Left ventricle myocardium inferior (tissue), 1 donor: ENCODE results near the gene AIMP1. TPM values are rescaled to one million over a fixed set of nuclear protein-coding genes. Genes with fewer than 3 reads are reported as not detected.

Experiments used
- DNase-seq: peaks from one replicate; pipeline ENCODE4 v3.0.0-alpha.2; 2020
- H3K27ac ChIP-seq: fragments of 200-600 bp; replicated peaks from 2 replicates; pipeline ENCODE4 v1.8.0; 2021
- H3K27me3 ChIP-seq: fragments of 200-600 bp; 2 replicates; pipeline ENCODE4 v1.8.0; 2021; ENCODE audit warnings: low read depth
- H3K36me3 ChIP-seq: fragments of 200-600 bp; 2 replicates; pipeline ENCODE4 v1.8.0; 2021
- H3K4me1 ChIP-seq: fragments of 200-600 bp; 2 replicates; pipeline ENCODE4 v1.8.0; 2021
- H3K4me3 ChIP-seq: fragments of 200-600 bp; 2 replicates; pipeline ENCODE4 v1.8.0; 2021; ENCODE audit warnings: mild to moderate bottlenecking, moderate library complexity
- H3K9me3 ChIP-seq: fragments of 200-600 bp; replicated peaks from 2 replicates; pipeline ENCODE4 v1.8.0; 2021
- CTCF ChIP-seq: fragments of 200-600 bp; IDR thresholded peaks from 2 replicates; pipeline ENCODE4 v1.8.0; 2021; ENCODE audit warnings: antibody characterized with exemption, mild to moderate bottlenecking, borderline replicate concordance
- intact Hi-C: fragments of 100-400 bp; cut with micrococcal nuclease; formaldehyde crosslinking; loops from one replicate; pipeline ENCODE4 v1.11.0; 2022
- total RNA-seq: library from RNA; stranded (reverse); fragmentation: NEBNext Ultra II Directional; extraction: Animal tissue kit (Norgen Biotek cat#: 25700); gene quantifications from one replicate; pipeline ENCODE4 v1.2.1, GENCODE V29; 2021
- donor health status: DM: no; HTN: yes; CAD: no; lungs with severe emphysema.

Gene AIMP1
- total RNA-seq, 1 donor from 2014 or later = 36.4 TPM

GRCh38 chr4:106312377-106312776, 4.0 kb upstream of the AIMP1 start:
- Histone ChIP-seq H3K27me3 (no peaks in the 10 kb centered on the region), H3K4me3 (no peak overlapping the region), H3K27ac (no peak overlapping the region), H3K9me3 (no peaks in the 10 kb centered on the region), H3K36me3 (peaks cover 8% of the 10 kb centered on the region), H3K4me1 (peaks cover 37% of the 10 kb centered on the region)
- no peak for TF ChIP-seq CTCF
- DNase-seq = no peak
- intact Hi-C loops = no loop called here

DNA sequence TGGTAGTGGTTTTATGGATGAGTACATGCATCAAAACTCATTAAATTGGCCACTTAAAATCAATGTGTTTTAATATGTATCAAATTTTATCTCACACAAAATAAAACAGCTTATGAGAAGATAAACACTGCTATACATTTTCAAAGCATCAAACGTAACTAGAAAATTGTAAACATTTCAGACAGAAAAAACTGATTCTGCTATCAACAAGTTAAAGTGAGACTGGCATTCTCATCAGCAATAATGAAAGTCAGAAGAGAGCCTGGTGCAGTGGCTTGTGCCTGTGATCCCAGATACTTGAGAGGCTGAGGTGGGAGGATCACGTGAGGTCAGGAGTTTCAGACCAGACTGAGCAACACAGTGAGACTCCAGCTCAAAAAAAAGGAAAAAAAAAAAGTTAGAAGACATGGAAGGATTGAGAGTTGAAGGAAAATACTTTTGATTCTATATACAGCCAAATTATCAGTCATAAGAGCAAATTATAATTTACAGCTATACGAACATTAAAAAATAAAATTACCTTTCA, 3.3 kb upstream of the AIMP1 start:
- Histone ChIP-seq H3K36me3 (peaks cover 7% of the 10 kb centered on the region), H3K27ac (no peak overlapping the region)
- intact Hi-C loops = no loop called here

DNA sequence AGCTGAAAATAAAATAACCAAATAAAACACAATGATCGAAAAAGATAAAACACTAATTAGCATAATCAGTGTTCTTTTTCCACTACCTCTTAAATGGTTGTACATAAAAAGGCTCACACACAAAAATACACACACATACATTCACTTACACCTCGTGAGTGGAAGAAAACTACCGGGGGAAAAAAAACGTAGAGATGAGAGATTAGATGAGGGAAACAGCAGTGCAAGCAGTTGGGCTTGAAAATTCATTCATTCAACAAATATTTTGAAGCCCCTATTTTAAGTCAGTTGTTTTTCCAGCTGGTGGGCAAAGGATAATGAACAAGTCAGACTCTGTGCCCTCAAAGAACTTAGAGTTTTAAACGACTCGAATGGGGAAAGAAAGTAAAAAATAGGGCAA, 1.4 kb upstream of the AIMP1 start:
- no peak overlapping the region for H3K27ac ChIP-seq
- peaks cover 56% of the 10 kb centered on the region for H3K4me1 ChIP-seq
- no peaks in the 10 kb centered on the region for H3K27me3 ChIP-seq
- no peaks in the 10 kb centered on the region for H3K36me3 ChIP-seq
- no peak for DNase-seq
- peak overlapping the region; percentile 76 for H3K4me3 ChIP-seq
- no peaks in the 10 kb centered on the region for H3K9me3 ChIP-seq
- no peak for TF ChIP-seq CTCF
- intact Hi-C loops = no loop called here

More for the DNA sequence above, 3.3 kb upstream of the AIMP1 start:
- Histone ChIP-seq H3K4me3 (no peak overlapping the region), H3K27me3 (no peaks in the 10 kb centered on the region), H3K4me1 (peaks cover 44% of the 10 kb centered on the region), H3K9me3 (no peaks in the 10 kb centered on the region)
- no peak for DNase-seq
- TF ChIP-seq CTCF = no peak

DNA sequence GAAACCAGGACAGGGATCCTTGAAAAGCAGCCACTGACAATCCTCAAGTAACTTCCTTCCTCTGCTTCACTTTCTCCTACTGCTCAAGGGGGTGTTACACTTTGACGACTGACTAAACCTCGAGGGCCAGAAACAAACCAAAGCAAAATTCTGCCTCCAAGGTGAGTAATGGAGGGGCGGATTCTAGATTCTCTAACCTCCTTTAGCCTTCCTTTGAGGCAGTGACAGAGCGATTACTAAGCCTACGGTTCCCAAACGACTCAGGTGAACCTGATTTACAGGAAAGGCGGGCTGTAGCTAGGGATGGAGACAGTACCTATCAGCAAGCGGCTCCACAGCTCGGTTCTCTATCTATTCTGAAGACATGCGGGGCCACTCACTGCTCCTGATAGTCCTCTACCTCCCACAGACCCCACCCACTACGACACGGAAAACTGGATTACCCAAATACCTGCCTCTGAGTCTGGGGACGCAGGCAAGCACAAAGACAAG, 828 bp upstream of the AIMP1 start:
- intact Hi-C loops = no loop called here
- peak overlapping the region; percentile 92 for H3K27ac ChIP-seq
- no peaks in the 10 kb centered on the region for H3K36me3 ChIP-seq
- peak overlapping the region; percentile 76 for H3K4me3 ChIP-seq
- TF ChIP-seq CTCF = no peak
- H3K9me3 ChIP-seq = no peaks in the 10 kb centered on the region
- no peak for DNase-seq
- no peaks in the 10 kb centered on the region for H3K27me3 ChIP-seq
- peaks cover 56% of the 10 kb centered on the region for H3K4me1 ChIP-seq

GRCh38 chr4:106316773-106317409, 541 bp downstream of the AIMP1 start:
- peak overlapping the region; percentile 76 for H3K4me3 ChIP-seq
- TF ChIP-seq CTCF = no peak
- intact Hi-C loops = no loop called here
- H3K9me3 ChIP-seq = no peaks in the 10 kb centered on the region
- peak overlapping the region; percentile 92 for H3K27ac ChIP-seq
- peaks cover 8% of the 10 kb centered on the region for H3K36me3 ChIP-seq
- DNase-seq = no peak
- H3K27me3 ChIP-seq = no peaks in the 10 kb centered on the region
- H3K4me1 ChIP-seq = peaks cover 57% of the 10 kb centered on the region
